Measurements from ENCODE around the gene ZMYM3.

The ZMYM3 gene

GRCh38 chrX:71214604-71215337, 39.2 kb downstream of the ZMYM3 start:
- no peak for DNase-seq (ENCODE audit: low read depth, low spot score)

- no peak for DNase-seq (ENCODE audit: low read depth, low spot score)
These were observed 39.8 kb downstream of the ZMYM3 start for GRCh38 chrX:71214152-71214551.

- no peak for DNase-seq (ENCODE audit: low read depth, low spot score)
These were observed 41.4 kb downstream of the ZMYM3 start for GRCh38 chrX:71212536-71212935.

GRCh38 chrX:71210816-71211215, 43.1 kb downstream of the ZMYM3 start:
- no peak for DNase-seq (ENCODE audit: low read depth, low spot score)

GRCh38 chrX:71199252-71200008, 54.5 kb downstream of the ZMYM3 start:
- no peak for DNase-seq (ENCODE audit: low read depth, low spot score)

- no peak for DNase-seq (ENCODE audit: low read depth, low spot score)
These were observed 55.9 kb downstream of the ZMYM3 start for GRCh38 chrX:71198066-71198465.

GRCh38 chrX:71195964-71196649, 57.8 kb downstream of the ZMYM3 start:
- DNase-seq (ENCODE audit: low read depth, low spot score) = no peak

GRCh38 chrX:71191248-71191647, 62.7 kb downstream of the ZMYM3 start:
- DNase-seq (ENCODE audit: low read depth, low spot score) = no peak
